Panc1 (cell line): Measurements from ENCODE around the gene ZFYVE27. TPM values are rescaled to one million over a fixed set of nuclear protein-coding genes. Genes with fewer than 3 reads are reported as not detected.

Experiments used
- ATAC-seq: fragments of 200-7000 bp; cut with Tn5 transposase; 2 replicates; pipeline ENCODE4 v1.9.1; 2020; ENCODE audit warnings: mild to moderate bottlenecking, moderate library complexity
- BruUV-seq: library from RNA; stranded (reverse); fragments of 400-500 nt; replicated peaks from 2 replicates; lab custom pipeline; 2021; lab: Mats Ljungman, UMichigan
- CTCF ChIA-PET: fragments of 300-600 bp; sonication (Branson Sonifier 250); formaldehyde crosslinking; loops from one replicate; lab custom pipeline; 2022; ENCODE audit warnings: antibody characterized with exemption; lab: Charles Lee
- POLR2A ChIA-PET: fragments of 300-600 bp; sonication (Branson Sonifier 250); formaldehyde crosslinking; loops from one replicate; lab custom pipeline; 2022; ENCODE audit warnings: antibody characterized with exemption; lab: Charles Lee
- DNase-seq: peaks from one replicate; pipeline ENCODE4 v3.0.0-alpha.2; 2010; ENCODE audit warnings: low read depth, low spot score
- H3K27ac ChIP-seq: 2 replicates; pipeline ENCODE4 v1.5.1; 2011; ENCODE audit warnings: mild to moderate bottlenecking, low read length, inconsistent platforms
- H3K27me3 ChIP-seq: fragments of 200-500 bp; sonication (Bioruptor generic); 2 replicates; pipeline ENCODE4 v1.6.0; 2014; ENCODE audit warnings: low read length, inconsistent platforms; ENCODE audit not compliant: control insufficient read depth, insufficient read depth
- H3K36me3 ChIP-seq: fragments of 200-500 bp; sonication (Bioruptor generic); 2 replicates; pipeline ENCODE4 v1.5.1; 2014; ENCODE audit warnings: inconsistent platforms, mild to moderate bottlenecking, low read length, moderate library complexity; ENCODE audit not compliant: control insufficient read depth, insufficient read depth
- H3K4me1 ChIP-seq: 2 replicates; pipeline ENCODE4 v1.5.1; 2011; ENCODE audit warnings: inconsistent platforms, mild to moderate bottlenecking, low read length, moderate library complexity; ENCODE audit not compliant: control insufficient read depth, insufficient read depth
- H3K4me3 ChIP-seq, 2 experiments: 2 replicates each; pipeline ENCODE4 v1.5.1; 2011 to 2012; ENCODE audit warnings: low read depth in 2 of 2, low read length in 2 of 2, mild to moderate bottlenecking in 2 of 2, inconsistent platforms in 1 of 2, moderate library complexity in 1 of 2
- H3K9me3 ChIP-seq: fragments of 200-500 bp; sonication (Bioruptor generic); 2 replicates; pipeline ENCODE4 v1.5.1; 2014; ENCODE audit warnings: low read depth, mild to moderate bottlenecking, inconsistent platforms, low read length, moderate library complexity; ENCODE audit not compliant: control insufficient read depth, insufficient read depth
- CTCF ChIP-seq: fragments of 450-650 bp; IDR thresholded peaks from 2 replicates; pipeline ENCODE4 v1.5.1; 2017; ENCODE audit warnings: mild to moderate bottlenecking
- POLR2AphosphoS5 ChIP-seq: IDR thresholded peaks from 2 replicates; pipeline ENCODE4 v1.6.1; 2012; ENCODE audit warnings: mild to moderate bottlenecking, low read depth, low read length, moderate library complexity
- REST ChIP-seq, 2 experiments: IDR thresholded peaks; 2 replicates each; pipeline ENCODE4 v1.6.1; 2011 to 2012; ENCODE audit warnings: low read depth in 2 of 2, control low read depth in 1 of 2, low read length in 1 of 2, mild to moderate bottlenecking in 1 of 2, moderate library complexity in 1 of 2; ENCODE audit not compliant: insufficient read depth in 1 of 2
- SIN3A ChIP-seq: IDR thresholded peaks from 2 replicates; pipeline ENCODE4 v1.6.1; 2012; ENCODE audit warnings: low read depth, mild to moderate bottlenecking, low read length, moderate library complexity, borderline replicate concordance; ENCODE audit not compliant: insufficient read depth
- TCF7L2 ChIP-seq: IDR thresholded peaks from 2 replicates; pipeline ENCODE4 v1.6.1; 2011; ENCODE audit warnings: mild to moderate bottlenecking, low read depth, low read length, inconsistent platforms
- in situ Hi-C: cut with HindIII; loops from 2 replicates; pipeline ENCODE4 v1.10.0; 2016; ENCODE audit warnings: low sequenced_read_pairs, low pct_unique_long_range_greater_than_20kb
- intact Hi-C: fragments of 100-400 bp; cut with micrococcal nuclease; formaldehyde crosslinking; loops from one replicate; pipeline ENCODE4 v1.10.0; 2022; ENCODE audit not compliant: unreplicated experiment
- total RNA-seq: library from RNA; stranded (reverse); gene quantifications from one replicate; pipeline ENCODE4 v1.2.1, GENCODE V29; 2021; ENCODE audit not compliant: unreplicated experiment

ZFYVE27 gene
- total RNA-seq, 1 experiment from 2014 or later, result 37.9 TPM

- H3K9me3 ChIP-seq, result no peaks in the 10 kb centered on the region
- no peak for ATAC-seq
- TF ChIP-seq REST (IDR thresholded peaks at IDR 0.05; ENCODE audit: insufficient read depth in 1 of 2, low read depth in 2 of 2, low read length in 1 of 2), result no peak
- no peak for TF ChIP-seq POLR2AphosphoS5
- no peak for TF ChIP-seq CTCF
- TF ChIP-seq SIN3A, result no peak
- TF ChIP-seq TCF7L2, result no peak
- intact Hi-C loops, result no loop called here
- H3K27ac ChIP-seq, result no peak overlapping the region
- no peaks in the 10 kb centered on the region for H3K36me3 ChIP-seq
- ChIA-PET POLR2A (no interaction called here), CTCF (no interaction called here)
- no TSS peak for BruUV-seq
- in situ Hi-C loops, result no loop called here
- DNase-seq, result no peak
- no peak overlapping the region for H3K4me3 ChIP-seq
- H3K27me3 ChIP-seq, result peaks cover 9% of the 10 kb centered on the region
- 0 out of 2 replicates have a peak, but pooled peaks cover 3% of the 10 kb centered on the region for H3K4me1 ChIP-seq
These were observed 33.3 kb downstream of the ZFYVE27 start for GRCh38 chr10:97770255-97770654.

- in situ Hi-C loops (no loop called here), intact Hi-C loops (no loop called here)
- DNase-seq (no peak), ATAC-seq (peak; percentile 82)
- no TSS peak for BruUV-seq
- H3K36me3 ChIP-seq, result no peaks in the 10 kb centered on the region
- TF ChIP-seq REST (IDR thresholded peaks at IDR 0.05; ENCODE audit: insufficient read depth in 1 of 2, low read depth in 2 of 2, low read length in 1 of 2) (no peak), TCF7L2 (no peak), CTCF (no peak), POLR2AphosphoS5 (no peak), SIN3A (no peak)
- H3K4me1 ChIP-seq, result 0 out of 2 replicates have a peak, but pooled peaks cover 3% of the 10 kb centered on the region
- H3K27me3 ChIP-seq, result peaks cover 9% of the 10 kb centered on the region
- peak overlapping the region; percentile 33 to 40; a peak in 3 of 4 replicates for H3K4me3 ChIP-seq
- no peaks in the 10 kb centered on the region for H3K9me3 ChIP-seq
- H3K27ac ChIP-seq, result no peak overlapping the region
- ChIA-PET POLR2A (no interaction called here), CTCF (no interaction called here)
These were observed 34.3 kb downstream of the ZFYVE27 start for GRCh38 chr10:97771055-97771891.
